NB4 (cell line): Measurements from ENCODE around the gene SMIM13.

ENCODE experiments used
- CTCF ChIP-seq: IDR thresholded peaks from one replicate; pipeline ENCODE4 v1.5.1; 2012; ENCODE audit warnings: low read depth, low read length
- MAX ChIP-seq: IDR thresholded peaks from 2 replicates; pipeline ENCODE4 v1.6.1; 2011; ENCODE audit warnings: low read depth, low read length
- MYC ChIP-seq: IDR thresholded peaks from 2 replicates; pipeline ENCODE4 v1.6.1; 2011; ENCODE audit warnings: low read depth, low read length
- POLR2A ChIP-seq: IDR thresholded peaks from 2 replicates; pipeline ENCODE4 v1.6.1; 2011; ENCODE audit warnings: mild to moderate bottlenecking; ENCODE audit not compliant: insufficient read length; ENCODE audit errors: extremely low read depth

- no peak for TF ChIP-seq POLR2A
- no peak for TF ChIP-seq CTCF
- TF ChIP-seq MAX: no peak
- no peak for TF ChIP-seq MYC
Measured at GRCh38 chr6:11129908-11130565, 36.4 kb downstream of the SMIM13 start.
